DOHH2 (cell line): ENCODE results near the gene PSRC1.

Source experiments
- H3F3A ChIP-seq: fragments of 200-600 bp; sonication (generic), shearing (Covaris generic); 2 replicates; pipeline ENCODE4 v1.6.0; 2016; ENCODE audit warnings: antibody characterized with exemption, mild to moderate bottlenecking; ENCODE audit not compliant: control insufficient read depth, insufficient read depth
- H3K27ac ChIP-seq: fragments of 200-600 bp; sonication (generic); 2 replicates; pipeline ENCODE4 v1.5.1; 2014; ENCODE audit warnings: low read depth, mild to moderate bottlenecking, low read length, moderate library complexity
- H3K27me3 ChIP-seq: fragments of 200-600 bp; sonication (generic); 2 replicates; pipeline ENCODE4 v1.6.1; 2014; ENCODE audit warnings: mild to moderate bottlenecking, low read length, mixed read lengths; ENCODE audit not compliant: control insufficient read depth
- H3K36me3 ChIP-seq: fragments of 200-600 bp; sonication (generic); 2 replicates; pipeline ENCODE4 v1.6.1; 2014; ENCODE audit warnings: mild to moderate bottlenecking, low read length, moderate library complexity, mixed read lengths; ENCODE audit not compliant: control insufficient read depth
- H3K4me1 ChIP-seq: fragments of 200-600 bp; sonication (generic); 2 replicates; pipeline ENCODE4 v1.6.1; 2014; ENCODE audit warnings: mild to moderate bottlenecking, low read length, mixed read lengths; ENCODE audit not compliant: control insufficient read depth
- H3K4me2 ChIP-seq: fragments of 200-600 bp; sonication (generic); 2 replicates; pipeline ENCODE4 v1.6.0; 2014; ENCODE audit warnings: mild to moderate bottlenecking, low read length, moderate library complexity
- H3K4me3 ChIP-seq: fragments of 200-600 bp; sonication (generic); 2 replicates; pipeline ENCODE4 v1.5.1; 2014; ENCODE audit warnings: mild to moderate bottlenecking, low read length, mixed read lengths
- H3K79me2 ChIP-seq: fragments of 200-600 bp; sonication (generic); 2 replicates; pipeline ENCODE4 v1.6.1; 2014; ENCODE audit warnings: mild to moderate bottlenecking, low read length, mixed read lengths; ENCODE audit not compliant: control insufficient read depth
- H3K9me2 ChIP-seq: fragments of 200-600 bp; sonication (generic); replicated peaks from 2 replicates; pipeline ENCODE4 v1.6.1; 2014; ENCODE audit warnings: mild to moderate bottlenecking, low read length, mixed read lengths; ENCODE audit not compliant: control insufficient read depth
- H3K9me3 ChIP-seq: fragments of 200-600 bp; sonication (generic); 2 replicates; pipeline ENCODE4 v1.6.1; 2014; ENCODE audit warnings: antibody characterized with exemption, low read length, mixed read lengths; ENCODE audit not compliant: control insufficient read depth, insufficient read depth
- H4K20me1 ChIP-seq: fragments of 200-600 bp; sonication (generic); 2 replicates; pipeline ENCODE4 v1.6.0; 2014; ENCODE audit warnings: low read depth, mild to moderate bottlenecking, antibody characterized with exemption, low read length, moderate library complexity; ENCODE audit not compliant: control insufficient read depth, insufficient read depth
- CTCF ChIP-seq: fragments of 200-600 bp; sonication (generic); IDR thresholded peaks from one replicate; pipeline ENCODE4 v1.5.1; 2014; ENCODE audit warnings: antibody characterized with exemption, mild to moderate bottlenecking, low read depth, low read length; ENCODE audit not compliant: poor library complexity, severe bottlenecking
- EZH2phosphoT487 ChIP-seq: fragments of 200-600 bp; sonication (generic); IDR thresholded peaks from 2 replicates; pipeline ENCODE4 v1.6.1; 2017; ENCODE audit warnings: borderline replicate concordance, mild to moderate bottlenecking, antibody characterized with exemption, low read length, moderate library complexity, mixed read lengths

PSRC1 gene

DNA sequence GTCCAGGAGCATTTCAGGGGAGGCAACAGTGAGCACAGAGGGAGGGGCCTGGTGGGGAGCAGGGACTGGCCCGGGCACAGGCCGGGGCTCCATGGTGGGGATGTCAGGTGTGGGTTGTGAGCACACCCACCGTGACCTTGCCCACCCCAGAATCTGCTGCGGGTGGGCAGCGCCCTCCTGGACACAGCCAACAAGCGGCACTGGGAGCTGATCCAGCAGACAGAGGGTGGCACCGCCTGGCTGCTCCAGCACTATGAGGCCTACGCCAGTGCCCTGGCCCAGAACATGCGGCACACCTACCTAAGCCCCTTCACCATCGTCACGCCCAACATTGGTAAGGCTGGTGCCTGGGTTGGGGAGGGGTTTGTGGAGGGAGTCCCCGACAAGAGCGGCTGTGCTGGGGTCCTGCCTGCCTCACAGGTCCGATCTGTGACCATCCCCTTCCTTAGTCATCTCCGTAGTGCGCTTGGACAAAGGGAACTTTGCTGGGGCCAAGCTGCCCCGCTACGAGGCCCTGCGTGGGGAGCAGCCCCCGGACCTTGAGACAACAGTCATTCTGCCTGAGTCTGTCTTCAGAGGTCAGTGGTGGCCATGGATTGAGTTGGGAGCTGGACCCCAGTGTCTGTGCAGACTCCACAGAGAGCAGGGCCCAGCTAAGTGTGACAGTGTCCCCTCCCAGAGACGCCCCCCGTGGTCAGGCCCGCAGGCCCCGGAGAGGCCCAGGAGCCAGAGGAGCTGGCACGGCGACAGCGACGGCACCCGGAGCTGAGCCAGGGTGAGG lies 14.3 kb downstream of the PSRC1 start:
- H3K27ac ChIP-seq: no peak overlapping the region
- no peaks in the 10 kb centered on the region for H3K79me2 ChIP-seq
- H3K9me3 ChIP-seq: no peaks in the 10 kb centered on the region
- H3K27me3 ChIP-seq: no peaks in the 10 kb centered on the region
- H3K4me2 ChIP-seq: no peak overlapping the region
- H3F3A ChIP-seq: no peaks in the 10 kb centered on the region
- H4K20me1 ChIP-seq: no peaks in the 10 kb centered on the region
- no peaks in the 10 kb centered on the region for H3K4me1 ChIP-seq
- TF ChIP-seq EZH2phosphoT487 (no peak), CTCF (no peak)
- no peaks in the 10 kb centered on the region for H3K36me3 ChIP-seq
- H3K4me3 ChIP-seq: no peak overlapping the region
- H3K9me2 ChIP-seq: no peaks in the 10 kb centered on the region

DNA sequence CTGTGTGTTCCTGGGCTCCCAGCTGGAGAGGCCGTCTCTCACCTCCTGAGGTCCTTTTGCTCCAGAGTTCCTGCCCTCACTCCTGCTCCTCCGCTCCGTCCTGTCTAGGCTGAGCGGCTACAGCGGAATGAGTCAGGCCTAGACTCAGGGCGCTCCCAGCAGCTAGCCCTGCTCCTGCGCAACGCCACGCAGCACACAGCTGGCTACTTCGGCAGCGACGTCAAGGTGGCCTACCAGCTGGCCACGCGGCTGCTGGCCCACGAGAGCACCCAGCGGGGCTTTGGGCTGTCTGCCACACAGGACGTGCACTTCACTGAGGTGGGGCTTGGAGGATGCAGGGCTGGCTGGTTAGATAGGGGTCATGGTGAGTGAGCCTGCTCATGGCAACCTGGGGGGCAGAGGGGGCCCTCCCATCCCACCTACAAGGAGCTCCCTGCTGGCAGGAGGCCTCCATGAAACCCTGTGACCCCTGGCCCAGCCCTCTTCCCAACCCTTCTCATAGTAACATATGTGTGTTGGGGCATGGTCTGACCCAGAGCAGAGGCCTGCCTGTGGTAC lies 15.1 kb downstream of the PSRC1 start:
- no peaks in the 10 kb centered on the region for H3K27me3 ChIP-seq
- no peak for TF ChIP-seq CTCF
- TF ChIP-seq EZH2phosphoT487: no peak
- no peak overlapping the region for H3K4me3 ChIP-seq
- no peaks in the 10 kb centered on the region for H4K20me1 ChIP-seq
- no peaks in the 10 kb centered on the region for H3K4me1 ChIP-seq
- H3K27ac ChIP-seq: no peak overlapping the region
- H3K79me2 ChIP-seq: no peaks in the 10 kb centered on the region
- H3K4me2 ChIP-seq: no peak overlapping the region
- no peaks in the 10 kb centered on the region for H3K9me2 ChIP-seq
- H3F3A ChIP-seq: no peaks in the 10 kb centered on the region
- H3K36me3 ChIP-seq: no peaks in the 10 kb centered on the region
- no peaks in the 10 kb centered on the region for H3K9me3 ChIP-seq

- Histone ChIP-seq H3K79me2 (no peaks in the 10 kb centered on the region), H3K4me2 (no peak overlapping the region), H3K9me2 (no peaks in the 10 kb centered on the region), H3K9me3 (no peaks in the 10 kb centered on the region), H3K4me1 (no peaks in the 10 kb centered on the region), H3F3A (no peaks in the 10 kb centered on the region), H4K20me1 (no peaks in the 10 kb centered on the region), H3K36me3 (no peaks in the 10 kb centered on the region), H3K4me3 (no peak overlapping the region), H3K27ac (no peak overlapping the region), H3K27me3 (no peaks in the 10 kb centered on the region)
- no peak for TF ChIP-seq CTCF
- TF ChIP-seq EZH2phosphoT487: no peak
These were observed 16.0 kb downstream of the PSRC1 start for GRCh38 chr1:109266965-109267364.
